ENCODE data around the gene MACROD2.

- TF ChIP-seq CTCF (IDR thresholded peaks at IDR 0.05) = no peak
- TF ChIP-seq ZFX (IDR thresholded peaks at IDR 0.05; ENCODE audit: borderline replicate concordance) = no peak
These were observed 1637.4 kb downstream of the MACROD2 start for GRCh38 chr20:15632680-15633079.
